Esophagus squamous epithelium (tissue), 4 donors: ENCODE measurements around the gene CLCN1.

Experiments used
- CTCF ChIP-seq, 6 experiments: fragments of 450-650 bp in 4 of 6; fragments of 200-600 bp in 2 of 6; sonication (generic) in 2 of 6; IDR thresholded peaks; one replicate each; pipeline ENCODE4 v1.5.1; 2016 to 2019; ENCODE audit warnings: antibody characterized with exemption in 6 of 6, mild to moderate bottlenecking in 4 of 6, moderate library complexity in 4 of 6
- POLR2A ChIP-seq, 4 donors: fragments of 450-650 bp; IDR thresholded peaks; one replicate each; pipeline ENCODE4 v1.6.1; 2017; ENCODE audit warnings: antibody characterized with exemption in 4 of 4, mild to moderate bottlenecking in 4 of 4, moderate library complexity in 3 of 4

- TF ChIP-seq CTCF (IDR thresholded peaks at IDR 0.05), result no peak
- no peak for TF ChIP-seq POLR2A (IDR thresholded peaks at IDR 0.05)
These were observed 82.7 kb downstream of the CLCN1 start for GRCh38 chr7:143398616-143399015.
